K562 (cell line): Measurements from ENCODE around the gene ZNF618.

ENCODE experiments used
- POLR2AphosphoS5 ChIP-seq: IDR thresholded peaks from 2 replicates; pipeline ENCODE4 v1.6.1; 2011; ENCODE audit warnings: mild to moderate bottlenecking, low read depth, low read length, moderate library complexity; ENCODE audit not compliant: control insufficient read depth, insufficient read depth
- SAFB2 ChIP-seq: fragments of 200-400 bp; formaldehyde crosslinking; IDR thresholded peaks from 2 replicates; pipeline ENCODE4 v1.6.1; 2018; ENCODE audit warnings: borderline replicate concordance, low read length, low read depth, moderate library complexity; ENCODE audit not compliant: severe bottlenecking
- ZBTB17 ChIP-seq: fragments of 450-650 bp; formaldehyde crosslinking; IDR thresholded peaks from 2 replicates; pipeline ENCODE4 v1.4.0; 2020; ENCODE audit warnings: mild to moderate bottlenecking
- TF ChIP-seq, protein P1 (sequence below), 3 experiments: IDR thresholded peaks in 2 of 3; conservative IDR thresholded peaks in 1 of 3; 2 replicates each; pipeline ENCODE4 v1.5.1; 2011 to 2012; ENCODE audit warnings: low read length in 3 of 3, mild to moderate bottlenecking in 3 of 3, control low read depth in 2 of 3, improper control_type of control experiment in 1 of 3, inconsistent platforms in 1 of 3, low read depth in 1 of 3, mixed read lengths in 1 of 3, moderate library complexity in 1 of 3; ENCODE audit not compliant: insufficient read depth in 2 of 3

DNA sequence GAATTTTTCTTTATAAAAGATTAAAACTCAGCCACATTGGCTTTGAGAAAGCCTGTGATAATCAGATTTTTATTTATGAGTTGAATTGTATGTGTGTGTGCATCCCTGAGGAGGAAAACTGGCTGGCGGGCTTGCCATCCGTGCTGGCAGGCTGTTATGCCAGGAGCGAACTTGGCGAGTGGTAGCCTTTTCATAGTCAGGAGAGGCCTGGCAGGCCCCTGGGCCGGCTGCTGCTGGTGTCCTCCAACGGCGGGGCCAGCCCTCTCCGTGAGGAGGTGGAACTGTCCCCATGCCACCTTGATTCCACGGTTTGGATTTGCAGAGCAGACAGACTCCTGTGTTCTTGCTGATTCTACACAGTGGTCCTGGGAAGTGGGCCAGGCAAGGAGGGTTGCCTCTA lies 43.3 kb downstream of the ZNF618 start:
- TF ChIP-seq POLR2AphosphoS5 (no peak), SAFB2 (no peak), ZBTB17 (no peak)
- TF ChIP-seq, protein P1, sequence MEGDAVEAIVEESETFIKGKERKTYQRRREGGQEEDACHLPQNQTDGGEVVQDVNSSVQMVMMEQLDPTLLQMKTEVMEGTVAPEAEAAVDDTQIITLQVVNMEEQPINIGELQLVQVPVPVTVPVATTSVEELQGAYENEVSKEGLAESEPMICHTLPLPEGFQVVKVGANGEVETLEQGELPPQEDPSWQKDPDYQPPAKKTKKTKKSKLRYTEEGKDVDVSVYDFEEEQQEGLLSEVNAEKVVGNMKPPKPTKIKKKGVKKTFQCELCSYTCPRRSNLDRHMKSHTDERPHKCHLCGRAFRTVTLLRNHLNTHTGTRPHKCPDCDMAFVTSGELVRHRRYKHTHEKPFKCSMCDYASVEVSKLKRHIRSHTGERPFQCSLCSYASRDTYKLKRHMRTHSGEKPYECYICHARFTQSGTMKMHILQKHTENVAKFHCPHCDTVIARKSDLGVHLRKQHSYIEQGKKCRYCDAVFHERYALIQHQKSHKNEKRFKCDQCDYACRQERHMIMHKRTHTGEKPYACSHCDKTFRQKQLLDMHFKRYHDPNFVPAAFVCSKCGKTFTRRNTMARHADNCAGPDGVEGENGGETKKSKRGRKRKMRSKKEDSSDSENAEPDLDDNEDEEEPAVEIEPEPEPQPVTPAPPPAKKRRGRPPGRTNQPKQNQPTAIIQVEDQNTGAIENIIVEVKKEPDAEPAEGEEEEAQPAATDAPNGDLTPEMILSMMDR (IDR thresholded peaks at IDR 0.05 in 2 of 3, conservative IDR thresholded peaks at IDR 0.05 in 1 of 3; ENCODE audit: insufficient read depth in 2 of 3, low read depth in 1 of 3, low read length in 3 of 3), result no peak
